ENCODE results near the gene MRTFA.

GRCh38 chr22:40567106-40567505, 69.4 kb downstream of the MRTFA start:
- TF ChIP-seq CTCF (conservative IDR thresholded peaks at IDR 0.05 in 1 of 2, IDR thresholded peaks at IDR 0.05 in 1 of 2; ENCODE audit: extremely low read depth in 1 of 2, insufficient read depth in 1 of 2, low read depth in 1 of 2, low read length in 2 of 2), result no peak
- no peak for TF ChIP-seq EZH2 (IDR thresholded peaks at IDR 0.05; ENCODE audit: borderline replicate concordance, low read length)
